Neuronal stem cell (in vitro differentiated cells): ENCODE results near the gene FEZF1.

Experiments
- DNase-seq: peaks from one replicate; pipeline ENCODE4 v3.0.0-alpha.2; 2013; ENCODE audit warnings: low spot score
- H2AFZ ChIP-seq: one replicate; pipeline ENCODE4 v1.6.1; 2013; ENCODE audit warnings: mild to moderate bottlenecking, low read length, inconsistent platforms
- H2AK5ac ChIP-seq: 2 replicates; pipeline ENCODE4 v1.6.1; 2013; ENCODE audit warnings: low read depth, mild to moderate bottlenecking, inconsistent platforms, low read length, moderate library complexity, mixed read lengths
- H2BK120ac ChIP-seq: 2 replicates; pipeline ENCODE4 v1.6.1; 2013; ENCODE audit warnings: low read depth, mild to moderate bottlenecking, inconsistent platforms, low read length, moderate library complexity, mixed read lengths
- H2BK12ac ChIP-seq: one replicate; pipeline ENCODE4 v1.6.1; 2013; ENCODE audit warnings: low read length, inconsistent platforms
- H2BK15ac ChIP-seq: 2 replicates; pipeline ENCODE4 v1.6.1; 2013; ENCODE audit warnings: mild to moderate bottlenecking, low read length, inconsistent platforms, mixed read lengths
- H2BK5ac ChIP-seq: one replicate; pipeline ENCODE4 v1.6.1; 2013; ENCODE audit warnings: inconsistent platforms, mild to moderate bottlenecking, low read length, moderate library complexity
- H3K14ac ChIP-seq: one replicate; pipeline ENCODE4 v1.6.1; 2013; ENCODE audit warnings: low read length, inconsistent platforms
- H3K18ac ChIP-seq: 2 replicates; pipeline ENCODE4 v1.6.1; 2013; ENCODE audit warnings: low read length, inconsistent platforms
- H3K23ac ChIP-seq: 2 replicates; pipeline ENCODE4 v1.6.1; 2013; ENCODE audit warnings: low read depth, mild to moderate bottlenecking, mixed read lengths, low read length, inconsistent platforms; ENCODE audit not compliant: poor library complexity
- H3K27ac ChIP-seq: replicated peaks from 3 replicates; pipeline ENCODE4 v1.5.1; 2013; ENCODE audit warnings: low read length, inconsistent platforms
- H3K27me3 ChIP-seq, 3 experiments: 2 replicates each; pipeline ENCODE4 v1.6.1; 2013; ENCODE audit warnings: low read length in 3 of 3, mild to moderate bottlenecking in 2 of 3, inconsistent platforms in 1 of 3, low read depth in 1 of 3, mixed read lengths in 1 of 3, moderate library complexity in 1 of 3; ENCODE audit not compliant: control insufficient read depth in 3 of 3, insufficient read depth in 3 of 3
- H3K36me3 ChIP-seq, 2 donors: replicated peaks in 1 of 2; 2 replicates each; pipeline ENCODE4 v1.6.1; 2013; ENCODE audit warnings: low read length in 2 of 2; ENCODE audit not compliant: control insufficient read depth in 2 of 2, insufficient read depth in 2 of 2
- H3K4ac ChIP-seq: 2 replicates; pipeline ENCODE4 v1.6.1; 2013; ENCODE audit warnings: inconsistent platforms, mild to moderate bottlenecking, low read length, moderate library complexity
- H3K4me1 ChIP-seq, 2 donors: 1 replicate in 1 of 2; 2 replicates in 1 of 2; pipeline ENCODE4 v1.6.1; 2013; ENCODE audit warnings: low read length in 2 of 2, low read depth in 1 of 2; ENCODE audit not compliant: control insufficient read depth in 2 of 2, insufficient read depth in 1 of 2
- H3K4me2 ChIP-seq: one replicate; pipeline ENCODE4 v1.6.1; 2013; ENCODE audit warnings: mild to moderate bottlenecking, low read length, inconsistent platforms; ENCODE audit not compliant: insufficient read depth, poor library complexity, severe bottlenecking
- H3K4me3 ChIP-seq, 2 donors: 2 replicates each; pipeline ENCODE4 v1.5.1; 2013; ENCODE audit warnings: low read length in 2 of 2, mild to moderate bottlenecking in 2 of 2, inconsistent platforms in 1 of 2, moderate library complexity in 1 of 2
- H3K79me1 ChIP-seq: one replicate; pipeline ENCODE4 v1.6.1; 2013; ENCODE audit warnings: low read depth, mild to moderate bottlenecking, inconsistent platforms, low read length, moderate library complexity
- H3K9ac ChIP-seq: one replicate; pipeline ENCODE4 v1.6.1; 2013; ENCODE audit warnings: mild to moderate bottlenecking, low read depth, low read length, inconsistent platforms; ENCODE audit not compliant: poor library complexity
- H3K9me3 ChIP-seq, 2 donors: replicated peaks in 1 of 2; 2 replicates each; pipeline versions ENCODE3 to v1.6.1; 2013; ENCODE audit warnings: low read length in 2 of 2, mild to moderate bottlenecking in 2 of 2, inconsistent platforms in 1 of 2, low read depth in 1 of 2, mixed read lengths in 1 of 2, moderate library complexity in 1 of 2; ENCODE audit not compliant: control insufficient read depth in 2 of 2, insufficient read depth in 1 of 2
- H4K8ac ChIP-seq: one replicate; pipeline ENCODE4 v1.6.1; 2013; ENCODE audit warnings: low read depth, mild to moderate bottlenecking, inconsistent platforms, low read length, moderate library complexity
- H4K91ac ChIP-seq: one replicate; pipeline ENCODE4 v1.6.1; 2013; ENCODE audit warnings: low read length, low read depth, mild to moderate bottlenecking, inconsistent platforms; ENCODE audit not compliant: poor library complexity
- WGBS, 2 donors: extraction: QIAGEN DNeasy Blood & Tissue Kit; methylation state at CpG; one replicate each; pipeline ENCODE4 v1.1.7; 2013; ENCODE audit warnings: missing lambda C conversion rate in 2 of 2, mixed read lengths in 1 of 2; ENCODE audit not compliant: insufficient read length in 2 of 2, insufficient replicate concordance in 1 of 2; ENCODE audit errors: extremely low coverage in 2 of 2; 5-methylcytosine and 5-hydroxymethylcytosine counted together

Gene FEZF1

DNA sequence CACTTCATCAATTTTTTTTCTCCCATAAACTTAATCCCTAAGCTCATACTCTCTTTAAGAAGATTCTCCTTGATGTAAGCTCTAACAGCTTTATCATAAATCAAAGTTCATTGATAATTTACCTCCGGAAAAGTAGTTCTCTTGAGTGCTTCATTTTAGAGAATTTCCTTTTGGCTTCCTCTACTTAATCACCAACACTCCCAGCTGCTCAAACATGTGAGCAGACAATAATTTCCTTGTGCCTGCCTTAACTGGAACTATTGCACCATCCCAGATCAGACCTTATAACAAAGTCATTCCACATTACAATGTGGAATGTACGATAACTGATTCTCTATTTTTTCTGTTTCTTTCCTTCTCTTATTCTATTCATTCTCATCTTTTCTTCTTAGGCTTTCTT is 5.9 kb downstream of the FEZF1 start:
- no peak overlapping the region for H3K9ac ChIP-seq
- H2BK5ac ChIP-seq: no peak overlapping the region
- H3K79me1 ChIP-seq: no peaks in the 10 kb centered on the region
- no peak overlapping the region for H4K8ac ChIP-seq
- H3K36me3 ChIP-seq: peaks cover 0 to 10% of the 10 kb centered on the region in 2 donors
- H2AFZ ChIP-seq: no peak overlapping the region
- peaks cover 0 to 9% of the 10 kb centered on the region in 2 donors for H3K9me3 ChIP-seq
- no peak overlapping the region for H3K4me2 ChIP-seq
- no peak overlapping the region for H3K4ac ChIP-seq
- no peak overlapping the region for H3K23ac ChIP-seq
- WGBS, 2 donors: no CpG with 5 or more reads among the region's 2 CpGs
- no peak overlapping the region for H2BK120ac ChIP-seq
- no peak overlapping the region for H3K4me3 ChIP-seq
- no peak overlapping the region for H2AK5ac ChIP-seq
- no peak overlapping the region for H4K91ac ChIP-seq
- H2BK15ac ChIP-seq: no peak overlapping the region
- H2BK12ac ChIP-seq: no peak overlapping the region
- H3K27me3 ChIP-seq: peaks cover 0 to 91% (median 0%) of the 10 kb centered on the region in 3 experiments
- H3K4me1 ChIP-seq: peaks cover 0 to 4% of the 10 kb centered on the region in 2 donors
- H3K18ac ChIP-seq: no peak overlapping the region
- H3K27ac ChIP-seq: no peak overlapping the region
- no peak for DNase-seq
- no peak overlapping the region for H3K14ac ChIP-seq

GRCh38 chr7:122298131-122298530 is 6.4 kb downstream of the FEZF1 start:
- Histone ChIP-seq H3K23ac (no peak overlapping the region), H3K27ac (no peak overlapping the region), H2BK15ac (no peak overlapping the region), H3K9me3 (peaks cover 0 to 9% of the 10 kb centered on the region in 2 donors), H3K27me3 (peaks cover 0 to 86% (median 0%) of the 10 kb centered on the region in 3 experiments), H2BK12ac (no peak overlapping the region), H2AK5ac (no peak overlapping the region), H4K8ac (no peak overlapping the region), H3K36me3 (peaks cover 0 to 10% of the 10 kb centered on the region in 2 donors), H3K14ac (no peak overlapping the region), H3K4me1 (peaks cover 0 to 4% of the 10 kb centered on the region in 2 donors), H2BK120ac (no peak overlapping the region), H3K9ac (no peak overlapping the region), H3K4me3 (no peak overlapping the region), H4K91ac (no peak overlapping the region), H3K4me2 (no peak overlapping the region), H3K18ac (no peak overlapping the region), H3K4ac (no peak overlapping the region), H2AFZ (no peak overlapping the region), H3K79me1 (no peaks in the 10 kb centered on the region), H2BK5ac (no peak overlapping the region)
- no CpG with 5 or more reads among the region's 2 CpGs for WGBS, 2 donors
- no peak for DNase-seq

- Histone ChIP-seq H3K36me3 (no peaks in the 10 kb centered on the region), H3K79me1 (no peaks in the 10 kb centered on the region), H3K4me1 (no peaks in the 10 kb centered on the region), H3K9me3 (peaks cover 0 to 5% of the 10 kb centered on the region in 2 donors), H3K14ac (no peak overlapping the region), H4K8ac (no peak overlapping the region), H2AFZ (no peak overlapping the region), H2BK120ac (no peak overlapping the region), H3K27me3 (peaks cover 0 to 20% (median 0%) of the 10 kb centered on the region in 3 experiments), H3K27ac (no peak overlapping the region), H3K4ac (no peak overlapping the region), H3K9ac (no peak overlapping the region), H3K4me3 (no peak overlapping the region), H3K18ac (no peak overlapping the region), H3K23ac (no peak overlapping the region), H2BK12ac (no peak overlapping the region), H4K91ac (no peak overlapping the region), H2BK15ac (no peak overlapping the region), H2AK5ac (no peak overlapping the region), H3K4me2 (no peak overlapping the region), H2BK5ac (no peak overlapping the region)
- DNase-seq: no peak
- no CpG with 5 or more reads among the region's 2 CpGs for WGBS, 2 donors
Observed at GRCh38 chr7:122291189-122291588, 13.4 kb downstream of the FEZF1 start.

GRCh38 chr7:122290476-122290875 is 14.1 kb downstream of the FEZF1 start:
- Histone ChIP-seq H2BK5ac (no peak overlapping the region), H2AK5ac (no peak overlapping the region), H2BK15ac (no peak overlapping the region), H2AFZ (no peak overlapping the region), H3K4ac (no peak overlapping the region), H3K27me3 (peaks cover 0 to 15% (median 0%) of the 10 kb centered on the region in 3 experiments), H3K23ac (no peak overlapping the region), H3K4me1 (no peaks in the 10 kb centered on the region), H2BK12ac (no peak overlapping the region), H3K79me1 (no peaks in the 10 kb centered on the region), H3K4me2 (no peak overlapping the region), H3K27ac (no peak overlapping the region), H4K8ac (no peak overlapping the region), H3K4me3 (no peak overlapping the region), H2BK120ac (no peak overlapping the region), H4K91ac (no peak overlapping the region), H3K36me3 (no peaks in the 10 kb centered on the region), H3K9me3 (peaks cover 0 to 5% of the 10 kb centered on the region in 2 donors), H3K9ac (no peak overlapping the region), H3K18ac (no peak overlapping the region), H3K14ac (no peak overlapping the region)
- DNase-seq: no peak
- WGBS, 2 donors: no CpG with 5 or more reads among the region's 1 CpG
